HEK293 (cell line): ENCODE results near the gene FES.
A peak's percentile ranks its signal among the peaks of the same experiment; 100 is the strongest.

Source experiments
- CTCF ChIA-PET: fragments of 350-600 bp; formaldehyde crosslinking; extraction: SDS; loops from one replicate; lab custom pipeline; 2021; ENCODE audit warnings: antibody characterized with exemption; lab: Yijun Ruan, JAX
- POLR2A ChIA-PET: fragments of 300-600 bp; formaldehyde crosslinking; extraction: SDS; loops from one replicate; lab custom pipeline; 2020; ENCODE audit warnings: antibody characterized with exemption, inconsistent platforms; lab: Yijun Ruan, JAX
- H3K27ac ChIP-seq: fragments of 200-500 bp; sonication (Bioruptor generic); 2 replicates; pipeline ENCODE4 v1.5.1; 2014; ENCODE audit warnings: low read depth, low read length, control low read depth, inconsistent platforms; ENCODE audit errors: extremely low read depth
- H3K36me3 ChIP-seq, 2 experiments: fragments of 200-500 bp in 1 of 2; sonication (Bioruptor generic) in 1 of 2; 1 replicate in 1 of 2; 2 replicates in 1 of 2; pipeline ENCODE4 v1.5.1; 2014 to 2017; ENCODE audit warnings: inconsistent platforms in 2 of 2, low read length in 2 of 2; ENCODE audit not compliant: control insufficient read depth in 2 of 2, insufficient read depth in 1 of 2
- H3K4me1 ChIP-seq: fragments of 200-500 bp; sonication (Bioruptor generic); 2 replicates; pipeline ENCODE4 v1.5.1; 2014; ENCODE audit warnings: mild to moderate bottlenecking, low read length, inconsistent platforms; ENCODE audit not compliant: control insufficient read depth, insufficient read depth
- H3K4me3 ChIP-seq: 2 replicates; pipeline ENCODE4 v1.5.1; 2011; ENCODE audit warnings: low read depth, mild to moderate bottlenecking, control low read depth, low read length, moderate library complexity
- H3K9me3 ChIP-seq: fragments of 200-500 bp; sonication (Bioruptor generic); 2 replicates; pipeline ENCODE4 v1.5.1; 2014; ENCODE audit warnings: low read depth, low read length, inconsistent platforms; ENCODE audit not compliant: control insufficient read depth, insufficient read depth
- GFI1B ChIP-seq: fragments of 450-650 bp; formaldehyde crosslinking; IDR thresholded peaks from 2 replicates; pipeline ENCODE4 v1.5.1; 2016; ENCODE audit warnings: missing biosample characterization, missing genetic modification characterization
- GLI2 ChIP-seq: fragments of 450-650 bp; formaldehyde crosslinking; IDR thresholded peaks from 2 replicates; pipeline ENCODE4; 2017; ENCODE audit warnings: missing biosample characterization, missing genetic modification characterization, low read depth, borderline replicate concordance
- SP2 ChIP-seq: fragments of 450-650 bp; formaldehyde crosslinking; IDR thresholded peaks from 2 replicates; pipeline ENCODE4 v1.5.1; 2016; ENCODE audit warnings: missing biosample characterization, missing genetic modification characterization
- ZBTB17 ChIP-seq: fragments of 450-650 bp; formaldehyde crosslinking; IDR thresholded peaks from 2 replicates; pipeline ENCODE4 v1.5.1; 2016; ENCODE audit warnings: missing biosample characterization, missing genetic modification characterization
- ZFP69B ChIP-seq: fragments of 450-650 bp; formaldehyde crosslinking; IDR thresholded peaks from 2 replicates; pipeline ENCODE4 v1.5.1; 2016; ENCODE audit warnings: missing biosample characterization, missing genetic modification characterization
- ZNF140 ChIP-seq: fragments of 450-650 bp; formaldehyde crosslinking; IDR thresholded peaks from 2 replicates; pipeline ENCODE4 v1.5.1; 2016; ENCODE audit warnings: missing biosample characterization, missing genetic modification characterization
- ZNF157 ChIP-seq: fragments of 450-650 bp; formaldehyde crosslinking; IDR thresholded peaks from 2 replicates; pipeline ENCODE4 v1.5.1; 2016; ENCODE audit warnings: missing biosample characterization, missing genetic modification characterization
- ZNF248 ChIP-seq: fragments of 450-650 bp; formaldehyde crosslinking; IDR thresholded peaks from 2 replicates; pipeline ENCODE4 v1.5.1; 2017; ENCODE audit warnings: missing biosample characterization, missing genetic modification characterization
- ZNF426 ChIP-seq: fragments of 450-650 bp; formaldehyde crosslinking; IDR thresholded peaks from 2 replicates; pipeline ENCODE4 v1.5.1; 2017; ENCODE audit warnings: missing biosample characterization, missing genetic modification characterization, mild to moderate bottlenecking, inconsistent platforms, moderate library complexity
- ZNF521 ChIP-seq: fragments of 450-650 bp; formaldehyde crosslinking; IDR thresholded peaks from 2 replicates; pipeline ENCODE4 v1.5.1; 2017; ENCODE audit warnings: missing biosample characterization, mild to moderate bottlenecking, missing genetic modification characterization
- ZNF600 ChIP-seq: fragments of 450-650 bp; formaldehyde crosslinking; IDR thresholded peaks from 2 replicates; pipeline ENCODE4 v1.5.1; 2016; ENCODE audit warnings: missing biosample characterization, missing genetic modification characterization
- ZNF623 ChIP-seq: fragments of 450-650 bp; formaldehyde crosslinking; IDR thresholded peaks from 2 replicates; pipeline ENCODE4 v1.5.1; 2016; ENCODE audit warnings: missing biosample characterization, missing genetic modification characterization
- ZSCAN23 ChIP-seq: fragments of 450-650 bp; formaldehyde crosslinking; IDR thresholded peaks from 2 replicates; pipeline ENCODE4 v1.5.1; 2016; ENCODE audit warnings: missing biosample characterization, missing genetic modification characterization
- TF ChIP-seq, protein P1 (sequence below): fragments of 450-650 bp; formaldehyde crosslinking; IDR thresholded peaks from 2 replicates; pipeline ENCODE4 v1.5.1; 2016; ENCODE audit warnings: missing biosample characterization, missing genetic modification characterization
- TF ChIP-seq, protein P2 (sequence below): fragments of 450-650 bp; formaldehyde crosslinking; IDR thresholded peaks from 2 replicates; pipeline ENCODE4 v1.5.1; 2016; ENCODE audit warnings: missing biosample characterization, missing genetic modification characterization
- TF ChIP-seq, protein P3 (sequence below): fragments of 450-650 bp; formaldehyde crosslinking; IDR thresholded peaks from 2 replicates; pipeline ENCODE4 v1.5.1; 2017; ENCODE audit warnings: missing biosample characterization, mild to moderate bottlenecking, missing genetic modification characterization, moderate library complexity
- TF ChIP-seq, protein P4 (sequence below): IDR thresholded peaks from 2 replicates; pipeline ENCODE4 v1.6.1; 2011; ENCODE audit warnings: mild to moderate bottlenecking, low read depth, low read length, borderline replicate concordance
- TF ChIP-seq, protein P5 (sequence below): fragments of 450-650 bp; formaldehyde crosslinking; IDR thresholded peaks from 2 replicates; pipeline ENCODE4; 2016; ENCODE audit warnings: missing biosample characterization, missing genetic modification characterization

Gene FES

DNA sequence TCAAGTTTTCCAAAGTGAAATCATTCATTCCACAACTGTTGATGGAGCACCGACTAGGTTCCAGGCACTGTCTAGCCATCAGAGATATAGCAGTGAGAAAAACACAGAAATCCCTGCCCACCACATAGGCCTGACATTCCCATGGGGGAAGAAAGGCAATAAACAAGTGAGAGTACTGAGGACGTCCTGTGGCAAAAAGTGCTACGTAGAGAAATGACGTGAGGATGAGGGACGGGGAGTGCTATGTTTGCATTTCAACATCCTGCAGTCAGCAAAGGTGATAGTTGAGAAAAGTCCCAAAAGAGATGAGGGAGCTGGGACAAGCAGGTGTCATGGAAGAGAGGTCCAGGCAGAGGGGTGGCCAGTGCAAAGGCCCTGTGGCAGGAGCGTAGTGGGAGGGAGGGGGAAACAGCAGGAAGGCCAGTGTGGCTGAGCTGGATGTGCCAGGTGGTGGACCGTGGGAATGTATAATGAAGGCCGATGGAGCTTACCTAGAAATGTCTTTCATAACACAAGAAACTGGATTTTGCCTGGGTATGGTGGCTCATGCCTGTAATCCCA is 26.3 kb upstream of the FES start:
- POLR2A ChIA-PET: no interaction called here
- no peaks in the 10 kb centered on the region for H3K9me3 ChIP-seq
- no peak overlapping the region for H3K27ac ChIP-seq
- H3K4me1 ChIP-seq: peaks cover 12% of the 10 kb centered on the region
- no peak for TF ChIP-seq ZNF157 (tag by site-specific recombination)
- TF ChIP-seq ZNF623 (tag by site-specific recombination): peak; percentile 97
- TF ChIP-seq, all 188 proteins: peak for 1
- Histone ChIP-seq H3K4me3 (no peak overlapping the region), H3K36me3 (no peaks in the 10 kb centered on the region)
- CTCF ChIA-PET: interaction anchor here (0.6 to 1.5 kb wide), 2 partner anchors 28 to 702 kb away, joined by 3 to 5 read pairs; no protein-coding TSS in a partner anchor

DNA sequence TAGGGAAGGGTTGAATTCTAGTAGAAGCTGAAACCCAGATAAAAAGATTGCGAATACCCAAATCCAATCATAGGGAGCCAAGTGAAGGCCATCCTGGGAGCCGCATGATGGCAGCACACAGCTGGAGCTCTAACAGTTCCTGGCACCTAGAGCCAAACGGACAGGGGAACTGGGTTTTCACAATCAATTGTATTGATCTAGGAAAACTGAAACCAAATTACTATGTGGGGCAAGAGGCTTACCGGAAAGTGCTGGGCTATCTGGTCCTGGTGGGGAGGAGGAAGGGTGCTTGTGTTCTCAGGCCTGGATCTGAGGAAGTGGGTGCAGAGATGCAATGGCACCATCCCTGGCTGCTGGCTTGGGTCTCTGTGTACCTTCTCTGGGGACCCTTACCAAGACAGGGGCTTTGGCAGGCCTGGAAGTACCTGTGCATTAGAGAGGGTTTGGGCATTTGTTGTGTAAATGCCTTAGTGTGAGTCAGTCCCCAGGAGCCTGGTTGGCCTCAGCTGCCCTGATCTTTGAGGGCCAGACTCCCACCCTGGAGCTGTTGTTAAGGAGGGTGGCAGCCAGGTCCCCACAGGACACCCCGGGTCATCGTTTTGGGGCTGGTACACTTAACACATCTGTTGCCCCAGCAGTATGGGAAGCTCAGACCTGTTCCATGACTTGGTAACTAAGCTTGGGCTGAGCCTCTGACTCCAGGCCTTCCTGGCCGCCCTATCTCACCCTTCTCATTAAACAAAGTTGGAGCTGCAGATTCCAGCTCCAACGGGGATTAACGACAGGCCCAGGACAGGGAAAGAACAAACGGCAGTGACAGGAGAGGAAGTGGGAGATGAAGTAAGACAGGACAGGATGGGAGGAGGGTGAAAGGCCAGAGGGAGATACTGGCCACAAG is 24.8 kb upstream of the FES start:
- Histone ChIP-seq H3K27ac (no peak overlapping the region), H3K36me3 (no peaks in the 10 kb centered on the region), H3K9me3 (no peaks in the 10 kb centered on the region), H3K4me3 (no peak overlapping the region), H3K4me1 (peaks cover 12% of the 10 kb centered on the region)
- TF ChIP-seq ZNF600 (tag by site-specific recombination) (peak; percentile 69), ZBTB17 (0 out of 2 replicates have a peak, but pooled peaks have one; percentile 12), ZSCAN23 (no peak), ZNF140 (tag by site-specific recombination) (no peak), ZNF521 (tag by site-specific recombination) (no peak), ZNF248 (tag by site-specific recombination) (no peak)
- TF ChIP-seq, protein P1, sequence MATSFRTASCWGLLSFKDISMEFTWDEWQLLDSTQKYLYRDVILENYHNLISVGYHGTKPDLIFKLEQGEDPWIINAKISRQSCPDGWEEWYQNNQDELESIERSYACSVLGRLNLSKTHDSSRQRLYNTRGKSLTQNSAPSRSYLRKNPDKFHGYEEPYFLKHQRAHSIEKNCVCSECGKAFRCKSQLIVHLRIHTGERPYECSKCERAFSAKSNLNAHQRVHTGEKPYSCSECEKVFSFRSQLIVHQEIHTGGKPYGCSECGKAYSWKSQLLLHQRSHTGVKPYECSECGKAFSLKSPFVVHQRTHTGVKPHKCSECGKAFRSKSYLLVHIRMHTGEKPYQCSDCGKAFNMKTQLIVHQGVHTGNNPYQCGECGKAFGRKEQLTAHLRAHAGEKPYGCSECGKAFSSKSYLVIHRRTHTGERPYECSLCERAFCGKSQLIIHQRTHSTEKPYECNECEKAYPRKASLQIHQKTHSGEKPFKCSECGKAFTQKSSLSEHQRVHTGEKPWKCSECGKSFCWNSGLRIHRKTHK (tag by site-specific recombination): no peak
- TF ChIP-seq, protein P2, sequence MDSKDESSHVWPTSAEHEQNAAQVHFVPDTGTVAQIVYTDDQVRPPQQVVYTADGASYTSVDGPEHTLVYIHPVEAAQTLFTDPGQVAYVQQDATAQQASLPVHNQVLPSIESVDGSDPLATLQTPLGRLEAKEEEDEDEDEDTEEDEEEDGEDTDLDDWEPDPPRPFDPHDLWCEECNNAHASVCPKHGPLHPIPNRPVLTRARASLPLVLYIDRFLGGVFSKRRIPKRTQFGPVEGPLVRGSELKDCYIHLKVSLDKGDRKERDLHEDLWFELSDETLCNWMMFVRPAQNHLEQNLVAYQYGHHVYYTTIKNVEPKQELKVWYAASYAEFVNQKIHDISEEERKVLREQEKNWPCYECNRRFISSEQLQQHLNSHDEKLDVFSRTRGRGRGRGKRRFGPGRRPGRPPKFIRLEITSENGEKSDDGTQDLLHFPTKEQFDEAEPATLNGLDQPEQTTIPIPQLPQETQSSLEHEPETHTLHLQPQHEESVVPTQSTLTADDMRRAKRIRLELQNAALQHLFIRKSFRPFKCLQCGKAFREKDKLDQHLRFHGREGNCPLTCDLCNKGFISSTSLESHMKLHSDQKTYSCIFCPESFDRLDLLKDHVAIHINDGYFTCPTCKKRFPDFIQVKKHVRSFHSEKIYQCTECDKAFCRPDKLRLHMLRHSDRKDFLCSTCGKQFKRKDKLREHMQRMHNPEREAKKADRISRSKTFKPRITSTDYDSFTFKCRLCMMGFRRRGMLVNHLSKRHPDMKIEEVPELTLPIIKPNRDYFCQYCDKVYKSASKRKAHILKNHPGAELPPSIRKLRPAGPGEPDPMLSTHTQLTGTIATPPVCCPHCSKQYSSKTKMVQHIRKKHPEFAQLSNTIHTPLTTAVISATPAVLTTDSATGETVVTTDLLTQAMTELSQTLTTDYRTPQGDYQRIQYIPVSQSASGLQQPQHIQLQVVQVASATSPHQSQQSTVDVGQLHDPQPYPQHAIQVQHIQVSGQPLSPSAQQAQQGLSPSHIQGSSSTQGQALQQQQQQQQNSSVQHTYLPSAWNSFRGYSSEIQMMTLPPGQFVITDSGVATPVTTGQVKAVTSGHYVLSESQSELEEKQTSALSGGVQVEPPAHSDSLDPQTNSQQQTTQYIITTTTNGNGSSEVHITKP (tag by site-specific recombination): no peak
- TF ChIP-seq, protein P3, sequence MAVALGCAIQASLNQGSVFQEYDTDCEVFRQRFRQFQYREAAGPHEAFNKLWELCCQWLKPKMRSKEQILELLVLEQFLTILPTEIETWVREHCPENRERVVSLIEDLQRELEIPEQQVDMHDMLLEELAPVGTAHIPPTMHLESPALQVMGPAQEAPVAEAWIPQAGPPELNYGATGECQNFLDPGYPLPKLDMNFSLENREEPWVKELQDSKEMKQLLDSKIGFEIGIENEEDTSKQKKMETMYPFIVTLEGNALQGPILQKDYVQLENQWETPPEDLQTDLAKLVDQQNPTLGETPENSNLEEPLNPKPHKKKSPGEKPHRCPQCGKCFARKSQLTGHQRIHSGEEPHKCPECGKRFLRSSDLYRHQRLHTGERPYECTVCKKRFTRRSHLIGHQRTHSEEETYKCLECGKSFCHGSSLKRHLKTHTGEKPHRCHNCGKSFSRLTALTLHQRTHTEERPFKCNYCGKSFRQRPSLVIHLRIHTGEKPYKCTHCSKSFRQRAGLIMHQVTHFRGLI (tag by site-specific recombination): peak; percentile 63
- ChIA-PET POLR2A (interaction anchor here (1.0 to 1.1 kb wide), 2 partner anchors 9 kb away, joined by 3 to 5 read pairs; partner anchors contain the start of gene FURIN), CTCF (interaction anchor here (0.6 to 1.5 kb wide), 3 partner anchors 22 to 27 kb away, joined by 3 to 5 read pairs (median 3); no protein-coding TSS in a partner anchor)

DNA sequence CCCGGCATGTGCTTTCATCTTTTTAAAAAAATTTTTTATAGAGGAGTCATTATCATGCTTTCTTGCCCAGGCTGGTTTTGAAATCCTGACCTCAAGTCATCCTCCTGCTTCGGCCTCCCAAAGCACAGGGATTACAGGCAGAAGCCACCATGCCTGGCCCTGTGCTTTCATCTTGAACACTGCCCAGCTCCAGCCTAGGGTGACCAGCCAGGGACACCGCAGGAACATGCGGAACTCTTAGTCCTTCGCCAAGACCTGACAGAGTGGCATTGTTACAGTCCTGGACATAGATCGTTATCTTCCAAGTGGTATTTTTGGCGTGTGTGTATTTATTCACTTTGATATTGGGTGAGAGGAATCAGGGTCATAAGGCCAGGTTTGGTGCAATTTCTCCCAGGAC is 23.9 kb upstream of the FES start:
- ChIA-PET POLR2A (interaction anchor here (1.1 kb wide), 1 partner anchor 10 kb away, joined by 5 read pairs; no protein-coding TSS in a partner anchor), CTCF (interaction anchor here (0.6 to 0.7 kb wide), 2 partner anchors 25 to 273 kb away, joined by 3 read pairs; no protein-coding TSS in a partner anchor)
- H3K9me3 ChIP-seq: no peaks in the 10 kb centered on the region
- H3K4me1 ChIP-seq: peaks cover 12% of the 10 kb centered on the region
- no peak overlapping the region for H3K27ac ChIP-seq
- no peak overlapping the region for H3K4me3 ChIP-seq
- H3K36me3 ChIP-seq: no peaks in the 10 kb centered on the region
- no peak for TF ChIP-seq GLI2
- TF ChIP-seq GFI1B: no peak
- TF ChIP-seq, protein P4, sequence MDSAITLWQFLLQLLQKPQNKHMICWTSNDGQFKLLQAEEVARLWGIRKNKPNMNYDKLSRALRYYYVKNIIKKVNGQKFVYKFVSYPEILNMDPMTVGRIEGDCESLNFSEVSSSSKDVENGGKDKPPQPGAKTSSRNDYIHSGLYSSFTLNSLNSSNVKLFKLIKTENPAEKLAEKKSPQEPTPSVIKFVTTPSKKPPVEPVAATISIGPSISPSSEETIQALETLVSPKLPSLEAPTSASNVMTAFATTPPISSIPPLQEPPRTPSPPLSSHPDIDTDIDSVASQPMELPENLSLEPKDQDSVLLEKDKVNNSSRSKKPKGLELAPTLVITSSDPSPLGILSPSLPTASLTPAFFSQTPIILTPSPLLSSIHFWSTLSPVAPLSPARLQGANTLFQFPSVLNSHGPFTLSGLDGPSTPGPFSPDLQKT: no peak
- TF ChIP-seq, protein P5, sequence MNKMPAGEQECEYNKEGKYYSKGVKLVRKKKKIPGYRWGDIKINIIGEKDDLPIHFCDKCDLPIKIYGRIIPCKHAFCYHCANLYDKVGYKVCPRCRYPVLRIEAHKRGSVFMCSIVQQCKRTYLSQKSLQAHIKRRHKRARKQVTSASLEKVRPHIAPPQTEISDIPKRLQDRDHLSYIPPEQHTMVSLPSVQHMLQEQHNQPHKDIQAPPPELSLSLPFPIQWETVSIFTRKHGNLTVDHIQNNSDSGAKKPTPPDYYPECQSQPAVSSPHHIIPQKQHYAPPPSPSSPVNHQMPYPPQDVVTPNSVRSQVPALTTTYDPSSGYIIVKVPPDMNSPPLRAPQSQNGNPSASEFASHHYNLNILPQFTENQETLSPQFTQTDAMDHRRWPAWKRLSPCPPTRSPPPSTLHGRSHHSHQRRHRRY (tag by site-specific recombination): no peak
- TF ChIP-seq SP2 (tag by site-specific recombination): no peak
- no peak for TF ChIP-seq ZFP69B
- no peak for TF ChIP-seq ZNF426 (tag by site-specific recombination)
